ENCODE data around the gene PSMB4.
"Not testable (repeated sequence)": the region's sequence is repeated elsewhere in the genome, so short reads cannot be mapped to it uniquely, and the experiment has no call there.

The PSMB4 gene

GRCh38 chr1:151386002-151386401 lies 13.4 kb upstream of the PSMB4 start:
- DNase-seq (ENCODE audit: low read depth in 1 of 2, low spot score in 1 of 2): no peak

GRCh38 chr1:151390221-151391078 lies 8.9 kb upstream of the PSMB4 start:
- DNase-seq (ENCODE audit: low read depth in 1 of 2, low spot score in 1 of 2): not testable (repeated sequence)

GRCh38 chr1:151391079-151391563 lies 8.3 kb upstream of the PSMB4 start:
- no peak for DNase-seq (ENCODE audit: low read depth in 1 of 2, low spot score in 1 of 2)

- no peak for DNase-seq (ENCODE audit: low read depth in 1 of 2, low spot score in 1 of 2)
These were observed 5.8 kb upstream of the PSMB4 start for GRCh38 chr1:151393583-151393982.

- DNase-seq (ENCODE audit: low read depth in 1 of 2, low spot score in 1 of 2): not testable (repeated sequence)
These were observed 3.1 kb upstream of the PSMB4 start for GRCh38 chr1:151396265-151396664.

- DNase-seq (ENCODE audit: low read depth in 1 of 2, low spot score in 1 of 2): no peak
These were observed 1.9 kb downstream of the PSMB4 start for GRCh38 chr1:151401125-151401788.

- no peak for DNase-seq (ENCODE audit: low read depth in 1 of 2, low spot score in 1 of 2)
These were observed 2.5 kb downstream of the PSMB4 start for GRCh38 chr1:151401860-151402259.

- no peak for DNase-seq (ENCODE audit: low read depth in 1 of 2, low spot score in 1 of 2)
These were observed 3.4 kb downstream of the PSMB4 start for GRCh38 chr1:151402764-151403163.

GRCh38 chr1:151403612-151404011 lies 4.2 kb downstream of the PSMB4 start:
- DNase-seq (ENCODE audit: low read depth in 1 of 2, low spot score in 1 of 2): no peak

- no peak for DNase-seq (ENCODE audit: low read depth in 1 of 2, low spot score in 1 of 2)
These were observed 6.0 kb downstream of the PSMB4 start for GRCh38 chr1:151405187-151405951.

GRCh38 chr1:151406176-151406575 lies 6.8 kb downstream of the PSMB4 start:
- no peak for DNase-seq (ENCODE audit: low read depth in 1 of 2, low spot score in 1 of 2)

GRCh38 chr1:151407304-151407703 lies 7.9 kb downstream of the PSMB4 start:
- DNase-seq (ENCODE audit: low read depth in 1 of 2, low spot score in 1 of 2): no peak

- no peak for DNase-seq (ENCODE audit: low read depth in 1 of 2, low spot score in 1 of 2)
These were observed 9.5 kb downstream of the PSMB4 start for GRCh38 chr1:151408891-151409290.

GRCh38 chr1:151411884-151412283 lies 12.5 kb downstream of the PSMB4 start:
- no peak for DNase-seq (ENCODE audit: low read depth in 1 of 2, low spot score in 1 of 2)

- DNase-seq (ENCODE audit: low read depth in 1 of 2, low spot score in 1 of 2): no peak
These were observed 16.9 kb downstream of the PSMB4 start for GRCh38 chr1:151416231-151416630.

- no peak for DNase-seq (ENCODE audit: low read depth in 1 of 2, low spot score in 1 of 2)
These were observed 18.7 kb downstream of the PSMB4 start for GRCh38 chr1:151418081-151418480.

GRCh38 chr1:151419819-151420218 lies 20.4 kb downstream of the PSMB4 start:
- no peak for DNase-seq (ENCODE audit: low read depth in 1 of 2, low spot score in 1 of 2)

GRCh38 chr1:151425103-151425502 lies 25.7 kb downstream of the PSMB4 start:
- no peak for DNase-seq (ENCODE audit: low read depth in 1 of 2, low spot score in 1 of 2)

GRCh38 chr1:151428068-151428467 lies 28.7 kb downstream of the PSMB4 start:
- no peak for DNase-seq (ENCODE audit: low read depth in 1 of 2, low spot score in 1 of 2)

GRCh38 chr1:151433827-151434226 lies 34.5 kb downstream of the PSMB4 start:
- DNase-seq (ENCODE audit: low read depth in 1 of 2, low spot score in 1 of 2): not testable (repeated sequence)

GRCh38 chr1:151435174-151435573 lies 35.8 kb downstream of the PSMB4 start:
- no peak for DNase-seq (ENCODE audit: low read depth in 1 of 2, low spot score in 1 of 2)

- no peak for DNase-seq (ENCODE audit: low read depth in 1 of 2, low spot score in 1 of 2)
These were observed 37.6 kb downstream of the PSMB4 start for GRCh38 chr1:151436985-151437384.
